HEK293 (cell line): ENCODE measurements around the gene ITSN1.

ENCODE experiments used
- CTCF ChIA-PET: fragments of 350-600 bp; formaldehyde crosslinking; extraction: SDS; loops from one replicate; lab custom pipeline; 2021; ENCODE audit warnings: antibody characterized with exemption; lab: Yijun Ruan, JAX
- POLR2A ChIA-PET: fragments of 300-600 bp; formaldehyde crosslinking; extraction: SDS; loops from one replicate; lab custom pipeline; 2020; ENCODE audit warnings: antibody characterized with exemption, inconsistent platforms; lab: Yijun Ruan, JAX
- H3K27ac ChIP-seq: fragments of 200-500 bp; sonication (Bioruptor generic); 2 replicates; pipeline ENCODE4 v1.5.1; 2014; ENCODE audit warnings: low read depth, low read length, control low read depth, inconsistent platforms; ENCODE audit errors: extremely low read depth
- H3K36me3 ChIP-seq, 2 experiments: fragments of 200-500 bp in 1 of 2; sonication (Bioruptor generic) in 1 of 2; 1 replicate in 1 of 2; 2 replicates in 1 of 2; pipeline ENCODE4 v1.5.1; 2014 to 2017; ENCODE audit warnings: inconsistent platforms in 2 of 2, low read length in 2 of 2; ENCODE audit not compliant: control insufficient read depth in 2 of 2, insufficient read depth in 1 of 2
- H3K4me1 ChIP-seq: fragments of 200-500 bp; sonication (Bioruptor generic); 2 replicates; pipeline ENCODE4 v1.5.1; 2014; ENCODE audit warnings: mild to moderate bottlenecking, low read length, inconsistent platforms; ENCODE audit not compliant: control insufficient read depth, insufficient read depth
- H3K4me3 ChIP-seq: 2 replicates; pipeline ENCODE4 v1.5.1; 2011; ENCODE audit warnings: low read depth, mild to moderate bottlenecking, control low read depth, low read length, moderate library complexity
- H3K9me3 ChIP-seq: fragments of 200-500 bp; sonication (Bioruptor generic); 2 replicates; pipeline ENCODE4 v1.5.1; 2014; ENCODE audit warnings: low read depth, low read length, inconsistent platforms; ENCODE audit not compliant: control insufficient read depth, insufficient read depth
- BCL11B ChIP-seq: fragments of 450-650 bp; formaldehyde crosslinking; IDR thresholded peaks from 2 replicates; pipeline ENCODE4 v1.5.1; 2016; ENCODE audit warnings: low read depth, missing biosample characterization, missing genetic modification characterization
- GLI2 ChIP-seq: fragments of 450-650 bp; formaldehyde crosslinking; IDR thresholded peaks from 2 replicates; pipeline ENCODE4; 2017; ENCODE audit warnings: missing biosample characterization, missing genetic modification characterization, low read depth, borderline replicate concordance
- HOXC10 ChIP-seq: sonication (generic); formaldehyde crosslinking; IDR thresholded peaks from 2 replicates; pipeline ENCODE4 v1.8.1; 2023; ENCODE audit warnings: mild to moderate bottlenecking, missing genetic modification reagents
- HOXD13 ChIP-seq: sonication (generic); formaldehyde crosslinking; IDR thresholded peaks from 2 replicates; pipeline ENCODE4 v1.8.0; 2022; ENCODE audit warnings: missing genetic modification reagents, borderline replicate concordance
- OSR2 ChIP-seq: fragments of 450-650 bp; formaldehyde crosslinking; IDR thresholded peaks from 2 replicates; pipeline ENCODE4 v1.5.1; 2016; ENCODE audit warnings: missing biosample characterization, missing genetic modification characterization
- YY1 ChIP-seq: fragments of 450-650 bp; formaldehyde crosslinking; IDR thresholded peaks from 2 replicates; pipeline ENCODE4 v1.5.1; 2018; ENCODE audit warnings: missing biosample characterization, missing genetic modification characterization
- ZBTB17 ChIP-seq: fragments of 450-650 bp; formaldehyde crosslinking; IDR thresholded peaks from 2 replicates; pipeline ENCODE4 v1.5.1; 2016; ENCODE audit warnings: missing biosample characterization, missing genetic modification characterization
- ZFP3 ChIP-seq: fragments of 450-650 bp; formaldehyde crosslinking; IDR thresholded peaks from 2 replicates; pipeline ENCODE4 v1.5.1; 2016; ENCODE audit warnings: low read depth, missing biosample characterization, missing genetic modification characterization
- ZFP69B ChIP-seq: fragments of 450-650 bp; formaldehyde crosslinking; IDR thresholded peaks from 2 replicates; pipeline ENCODE4 v1.5.1; 2016; ENCODE audit warnings: missing biosample characterization, missing genetic modification characterization
- ZNF114 ChIP-seq: fragments of 450-650 bp; formaldehyde crosslinking; IDR thresholded peaks from 2 replicates; pipeline ENCODE4 v1.5.0; 2017; ENCODE audit warnings: missing biosample characterization, missing genetic modification characterization
- ZNF18 ChIP-seq: fragments of 450-650 bp; formaldehyde crosslinking; IDR thresholded peaks from 2 replicates; pipeline ENCODE4 v1.5.1; 2016; ENCODE audit warnings: missing biosample characterization, missing genetic modification characterization
- ZNF274 ChIP-seq, 2 experiments: fragments of 200-500 bp in 1 of 2; fragments of 450-650 bp in 1 of 2; sonication (Bioruptor generic) in 1 of 2; formaldehyde crosslinking in 1 of 2; IDR thresholded peaks; 2 replicates each; pipeline versions ENCODE4 v1.5.1 to v1.6.1; 2014 to 2016; ENCODE audit warnings: borderline replicate concordance in 1 of 2, inconsistent platforms in 1 of 2, low read length in 1 of 2, missing biosample characterization in 1 of 2, missing genetic modification characterization in 1 of 2
- ZNF302 ChIP-seq: fragments of 450-650 bp; formaldehyde crosslinking; IDR thresholded peaks from 2 replicates; pipeline ENCODE4 v1.5.1; 2016; ENCODE audit warnings: missing biosample characterization, missing genetic modification characterization, low read depth
- ZNF341 ChIP-seq: fragments of 450-650 bp; formaldehyde crosslinking; IDR thresholded peaks from 2 replicates; pipeline ENCODE4; 2016; ENCODE audit warnings: low read depth, missing biosample characterization, missing genetic modification characterization
- ZNF394 ChIP-seq: fragments of 450-650 bp; formaldehyde crosslinking; IDR thresholded peaks from 2 replicates; pipeline ENCODE4 v1.5.1; 2016; ENCODE audit warnings: missing biosample characterization, missing genetic modification characterization, mild to moderate bottlenecking, moderate library complexity, borderline replicate concordance
- ZNF416 ChIP-seq: fragments of 450-650 bp; formaldehyde crosslinking; IDR thresholded peaks from 2 replicates; pipeline ENCODE4 v1.5.1; 2016; ENCODE audit warnings: missing biosample characterization, missing genetic modification characterization
- ZNF530 ChIP-seq: fragments of 450-650 bp; formaldehyde crosslinking; IDR thresholded peaks from 2 replicates; pipeline ENCODE4 v1.5.1; 2016; ENCODE audit warnings: low read depth, missing biosample characterization, missing genetic modification characterization
- ZNF549 ChIP-seq: fragments of 450-650 bp; IDR thresholded peaks from 2 replicates; pipeline ENCODE4 v1.5.1; 2018; ENCODE audit warnings: missing biosample characterization, missing genetic modification characterization, mild to moderate bottlenecking, inconsistent platforms, moderate library complexity
- ZNF585B ChIP-seq: fragments of 450-650 bp; formaldehyde crosslinking; IDR thresholded peaks from 2 replicates; pipeline ENCODE4 v1.5.1; 2016; ENCODE audit warnings: missing biosample characterization, missing genetic modification characterization
- ZNF645 ChIP-seq: fragments of 450-650 bp; formaldehyde crosslinking; IDR thresholded peaks from 2 replicates; pipeline ENCODE4; 2016; ENCODE audit warnings: missing biosample characterization, missing genetic modification characterization
- ZNF654 ChIP-seq: fragments of 450-650 bp; formaldehyde crosslinking; IDR thresholded peaks from 2 replicates; pipeline ENCODE4 v1.5.1; 2016; ENCODE audit warnings: low read depth, missing biosample characterization, missing genetic modification characterization
- ZNF692 ChIP-seq: fragments of 450-650 bp; formaldehyde crosslinking; IDR thresholded peaks from 2 replicates; pipeline ENCODE4 v1.5.1; 2016; ENCODE audit warnings: missing biosample characterization, missing genetic modification characterization
- ZNF701 ChIP-seq: fragments of 450-650 bp; formaldehyde crosslinking; IDR thresholded peaks from 2 replicates; pipeline ENCODE4 v1.5.1; 2016; ENCODE audit warnings: missing biosample characterization, missing genetic modification characterization
- ZNF791 ChIP-seq: fragments of 450-650 bp; formaldehyde crosslinking; IDR thresholded peaks from 2 replicates; pipeline ENCODE4 v1.5.1; 2016; ENCODE audit warnings: missing biosample characterization, missing genetic modification characterization
- ZNF843 ChIP-seq: fragments of 450-650 bp; formaldehyde crosslinking; IDR thresholded peaks from 2 replicates; pipeline ENCODE4 v1.5.1; 2016; ENCODE audit warnings: missing biosample characterization, missing genetic modification characterization

ITSN1 gene

GRCh38 chr21:33667636-33668035 lies 25.3 kb downstream of the ITSN1 start:
- POLR2A ChIA-PET, result no interaction called here
- Histone ChIP-seq H3K36me3 (no peaks in the 10 kb centered on the region; a peak in 1 of 3 replicates), H3K9me3 (no peaks in the 10 kb centered on the region), H3K4me1 (no peaks in the 10 kb centered on the region), H3K27ac (no peak overlapping the region), H3K4me3 (no peak overlapping the region)
- TF ChIP-seq ZBTB17 (tag by site-specific recombination), result 0 out of 2 replicates have a peak, but pooled peaks have one; percentile 27
- no peak for TF ChIP-seq BCL11B (tag by site-specific recombination)
- CTCF ChIA-PET, result interaction anchor here (1.5 kb wide), 1 partner anchor 9 kb away, joined by 6 read pairs; no protein-coding TSS in a partner anchor

GRCh38 chr21:33668180-33668579 lies 25.9 kb downstream of the ITSN1 start:
- TF ChIP-seq ZNF692 (tag by site-specific recombination), result peak; percentile 95
- no peak for TF ChIP-seq ZNF654 (tag by site-specific recombination)
- 0 out of 2 replicates have a peak, but pooled peaks have one; percentile 22 for TF ChIP-seq ZNF341
- TF ChIP-seq ZFP69B, result peak; percentile 72
- TF ChIP-seq ZNF274 (IDR thresholded peaks at IDR 0.05; ENCODE audit: low read length), result no peak
- no peak for TF ChIP-seq ZNF274 (tag by site-specific recombination; IDR thresholded peaks at IDR 0.05; ENCODE audit: borderline replicate concordance)
- TF ChIP-seq OSR2, result peak; percentile 40; the same call in 1 of the 2 replicates
- ChIA-PET CTCF (interaction anchor here (1.5 kb wide), 1 partner anchor 9 kb away, joined by 6 read pairs; no protein-coding TSS in a partner anchor), POLR2A (no interaction called here)
- Histone ChIP-seq H3K4me3 (no peak overlapping the region), H3K4me1 (no peaks in the 10 kb centered on the region), H3K36me3 (no peaks in the 10 kb centered on the region; a peak in 1 of 3 replicates), H3K9me3 (no peaks in the 10 kb centered on the region), H3K27ac (no peak overlapping the region)

- ChIA-PET POLR2A (no interaction called here), CTCF (interaction anchor here (1.5 kb wide), 1 partner anchor 10 kb away, joined by 6 read pairs; no protein-coding TSS in a partner anchor)
- Histone ChIP-seq H3K4me3 (no peak overlapping the region), H3K27ac (no peak overlapping the region), H3K9me3 (no peaks in the 10 kb centered on the region), H3K36me3 (no peaks in the 10 kb centered on the region; a peak in 1 of 3 replicates), H3K4me1 (0 out of 2 replicates have a peak, but pooled peaks cover 2% of the 10 kb centered on the region)
- TF ChIP-seq ZFP3 (tag by site-specific recombination), result no peak
- no peak for TF ChIP-seq ZNF302 (tag by site-specific recombination)
- TF ChIP-seq ZNF416 (tag by site-specific recombination), result no peak
- no peak for TF ChIP-seq ZNF18 (tag by site-specific recombination)
- TF ChIP-seq ZNF701 (tag by site-specific recombination), result no peak
- TF ChIP-seq ZNF791 (tag by site-specific recombination), result no peak
- TF ChIP-seq ZFP69B, result no peak
- TF ChIP-seq ZNF585B, result no peak
- TF ChIP-seq HOXD13 (CRISPR knock-in tag), result no peak
- TF ChIP-seq ZNF114 (tag by site-specific recombination), result no peak
- TF ChIP-seq HOXC10 (CRISPR knock-in tag), result no peak
- no peak for TF ChIP-seq YY1
- TF ChIP-seq ZNF394 (tag by site-specific recombination), result no peak
- TF ChIP-seq ZNF549 (tag by site-specific recombination), result no peak
- no peak for TF ChIP-seq ZNF645 (tag by site-specific recombination)
- no peak for TF ChIP-seq ZNF843 (tag by site-specific recombination)
- no peak for TF ChIP-seq ZNF530 (tag by site-specific recombination)
- TF ChIP-seq GLI2, result no peak
Observed at GRCh38 chr21:33668620-33669019, 26.3 kb downstream of the ITSN1 start.
